SK-N-SH treated with all-trans-retinoic acid at 6 μM for 48 hours (cell line): ENCODE measurements around the gene ZNF32.
A peak's percentile ranks its signal among the peaks of the same experiment; 100 is the strongest.

Source experiments
- ATAC-seq: fragments of 200-7000 bp; cut with Tn5 transposase; 3 replicates; pipeline ENCODE4 v1.9.1; 2020; ENCODE audit warnings: mild to moderate bottlenecking, moderate library complexity
- ARNTL ChIP-seq: fragments of 450-650 bp; formaldehyde crosslinking; IDR thresholded peaks from 2 replicates; pipeline ENCODE4 v1.5.0; 2020; ENCODE audit warnings: low read depth, mild to moderate bottlenecking, moderate library complexity, borderline replicate concordance
- BACH2 ChIP-seq: fragments of 250-450 bp; sonication (Bioruptor Pico); IDR thresholded peaks from 2 replicates; pipeline ENCODE4 v1.9.0; 2021; ENCODE audit warnings: mild to moderate bottlenecking, borderline replicate concordance
- CREB5 ChIP-seq: fragments of 250-450 bp; sonication (Bioruptor Pico); IDR thresholded peaks from 2 replicates; pipeline ENCODE4 v1.5.1; 2020; ENCODE audit warnings: low read depth, mild to moderate bottlenecking, moderate library complexity
- CSDC2 ChIP-seq: fragments of 250-450 bp; sonication (Bioruptor Pico); IDR thresholded peaks from 2 replicates; pipeline ENCODE4 v1.5.0; 2020; ENCODE audit warnings: mild to moderate bottlenecking, moderate library complexity
- CSRNP3 ChIP-seq: fragments of 250-450 bp; sonication (Bioruptor Pico); IDR thresholded peaks from 2 replicates; pipeline ENCODE4 v1.5.1; 2021; ENCODE audit warnings: mild to moderate bottlenecking, moderate library complexity
- ESRRG ChIP-seq: fragments of 250-450 bp; sonication (Bioruptor Pico); IDR thresholded peaks from 2 replicates; pipeline ENCODE4 v1.6.1; 2021; ENCODE audit warnings: mild to moderate bottlenecking
- GLIS3 ChIP-seq: fragments of 250-450 bp; sonication (Bioruptor Pico); IDR thresholded peaks from 2 replicates; pipeline ENCODE4 v1.5.0; 2020; ENCODE audit warnings: mild to moderate bottlenecking, moderate library complexity
- OSR1 ChIP-seq: fragments of 250-450 bp; sonication (Bioruptor Pico); IDR thresholded peaks from 2 replicates; pipeline ENCODE4 v1.8.0; 2022; ENCODE audit warnings: moderate library complexity, mild to moderate bottlenecking, inconsistent platforms
- PATZ1 ChIP-seq: fragments of 250-450 bp; sonication (Bioruptor Pico); IDR thresholded peaks from 2 replicates; pipeline ENCODE4 v1.8.0; 2020; ENCODE audit warnings: mild to moderate bottlenecking, moderate library complexity, borderline replicate concordance
- POU6F1 ChIP-seq: fragments of 250-450 bp; sonication (Bioruptor Pico); IDR thresholded peaks from 2 replicates; pipeline ENCODE4 v1.8.0; 2021; ENCODE audit warnings: low read depth, mild to moderate bottlenecking, moderate library complexity, borderline replicate concordance
- PPARA ChIP-seq: fragments of 250-450 bp; sonication (Bioruptor Pico); IDR thresholded peaks from 2 replicates; pipeline ENCODE4 v1.5.0; 2020; ENCODE audit warnings: mild to moderate bottlenecking, borderline replicate concordance
- RARB ChIP-seq: fragments of 250-450 bp; sonication (Bioruptor Pico); IDR thresholded peaks from 2 replicates; pipeline ENCODE4 v1.8.0; 2021; ENCODE audit warnings: mild to moderate bottlenecking, moderate library complexity
- SNAI2 ChIP-seq: fragments of 250-450 bp; sonication (Bioruptor Pico); IDR thresholded peaks from 2 replicates; pipeline ENCODE4 v1.5.0; 2020; ENCODE audit warnings: mild to moderate bottlenecking, moderate library complexity
- TCF4 ChIP-seq: fragments of 250-450 bp; sonication (Bioruptor Pico); IDR thresholded peaks from 2 replicates; pipeline ENCODE4 v1.8.0; 2021; ENCODE audit warnings: mild to moderate bottlenecking, moderate library complexity, borderline replicate concordance
- TOX ChIP-seq: fragments of 250-450 bp; sonication (Bioruptor Pico); IDR thresholded peaks from 2 replicates; pipeline ENCODE4 v1.8.0; 2021; ENCODE audit warnings: mild to moderate bottlenecking, moderate library complexity, borderline replicate concordance
- TSHZ2 ChIP-seq: fragments of 250-450 bp; sonication (Bioruptor Pico); IDR thresholded peaks from 2 replicates; pipeline ENCODE4 v1.5.0; 2020; ENCODE audit warnings: mild to moderate bottlenecking, moderate library complexity
- ZC3H10 ChIP-seq: fragments of 250-450 bp; sonication (Bioruptor Pico); IDR thresholded peaks from 2 replicates; pipeline ENCODE4 v1.5.1; 2021; ENCODE audit warnings: mild to moderate bottlenecking, moderate library complexity
- ZFP3 ChIP-seq: fragments of 250-450 bp; sonication (Bioruptor Pico); IDR thresholded peaks from 2 replicates; pipeline ENCODE4 v1.5.0; 2020; ENCODE audit warnings: mild to moderate bottlenecking, moderate library complexity
- ZFP30 ChIP-seq: fragments of 450-650 bp; formaldehyde crosslinking; IDR thresholded peaks from 2 replicates; pipeline ENCODE4 v1.5.0; 2022; ENCODE audit warnings: mild to moderate bottlenecking, moderate library complexity
- ZNF565 ChIP-seq: fragments of 450-650 bp; formaldehyde crosslinking; conservative IDR thresholded peaks from 2 replicates; pipeline ENCODE4 v1.5.0; 2020; ENCODE audit warnings: low read depth, mild to moderate bottlenecking, moderate library complexity
- ZNF70 ChIP-seq: fragments of 450-650 bp; formaldehyde crosslinking; IDR thresholded peaks from 2 replicates; pipeline ENCODE4 v1.5.0; 2020; ENCODE audit warnings: mild to moderate bottlenecking, moderate library complexity
- ZNF8 ChIP-seq: fragments of 450-650 bp; formaldehyde crosslinking; IDR thresholded peaks from 2 replicates; pipeline ENCODE4 v1.5.0; 2020; ENCODE audit warnings: mild to moderate bottlenecking, moderate library complexity

ZNF32 gene

DNA sequence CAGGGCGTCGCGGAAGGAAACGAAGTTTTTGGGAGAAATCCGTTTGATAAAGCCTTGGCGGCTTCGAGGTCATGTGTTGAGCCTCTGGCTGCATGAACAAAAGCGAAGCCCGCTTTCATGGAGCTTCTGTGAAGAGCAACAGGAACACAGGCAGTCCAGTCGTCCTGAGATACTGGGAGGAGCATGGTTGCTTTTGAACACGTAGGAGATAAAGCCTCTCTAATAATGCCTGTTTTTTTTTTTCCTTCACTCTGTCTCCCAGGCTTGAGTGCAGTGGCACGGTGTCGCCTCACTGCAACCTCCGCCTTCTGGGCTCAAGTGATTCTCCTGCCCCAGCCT, 473 bp upstream of the ZNF32 start:
- ATAC-seq = peak; percentile 27
- TF ChIP-seq OSR1 (CRISPR knock-in tag) (no peak), ZNF565 (CRISPR knock-in tag) (no peak), RARB (no peak), ZFP3 (no peak)

DNA sequence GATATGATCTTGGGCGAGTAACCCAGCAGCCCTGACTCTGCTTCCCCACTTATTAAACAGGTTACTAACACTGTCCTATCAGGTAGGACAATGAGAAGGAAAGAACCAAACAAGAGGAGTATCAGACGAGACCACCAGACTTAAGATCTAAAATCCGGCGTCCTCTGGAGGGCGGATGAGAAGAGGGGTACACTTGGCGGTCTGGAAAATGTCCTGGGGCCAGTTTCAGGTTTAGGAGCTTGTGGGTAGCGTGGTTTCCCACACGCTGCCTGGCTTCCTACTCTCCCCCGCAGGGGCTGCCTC, 635 bp downstream of the ZNF32 start:
- no peak for ATAC-seq
- no peak for TF ChIP-seq CSRNP3
- no peak for TF ChIP-seq ZNF565 (CRISPR knock-in tag)
- TF ChIP-seq PPARA (CRISPR knock-in tag) = no peak
- no peak for TF ChIP-seq ZFP3
- TF ChIP-seq BACH2 (CRISPR knock-in tag) = no peak
- TF ChIP-seq ZC3H10 = no peak
- TF ChIP-seq RARB = no peak
- no peak for TF ChIP-seq ESRRG (CRISPR knock-in tag)
- no peak for TF ChIP-seq TCF4

- TF ChIP-seq SNAI2 (no peak), TCF4 (no peak), TOX (CRISPR knock-in tag) (no peak), OSR1 (CRISPR knock-in tag) (no peak), TSHZ2 (CRISPR knock-in tag) (no peak), BACH2 (CRISPR knock-in tag) (no peak), ZNF70 (CRISPR knock-in tag) (no peak), PATZ1 (CRISPR knock-in tag) (no peak)
- no peak for ATAC-seq
Measured at GRCh38 chr10:43647576-43647975, 1.1 kb downstream of the ZNF32 start.

DNA sequence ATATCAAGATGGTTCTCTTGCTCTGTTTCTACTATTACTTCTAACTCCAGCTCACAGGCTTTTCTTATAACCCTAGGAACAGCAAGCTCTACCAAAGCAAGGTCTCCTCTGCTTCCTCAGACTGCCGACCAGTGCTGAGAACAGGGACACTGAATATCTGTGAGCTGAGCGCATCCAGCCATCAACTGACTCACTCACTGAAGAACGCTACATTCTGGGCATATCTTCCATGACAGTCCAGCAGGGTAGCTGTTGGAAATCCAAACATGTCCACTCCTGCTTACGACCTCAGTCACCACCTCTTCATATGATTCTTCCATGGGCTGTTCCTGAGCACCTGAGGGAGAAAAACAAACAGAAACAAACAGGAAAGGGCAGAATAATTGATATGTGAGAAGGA, 2.8 kb downstream of the ZNF32 start:
- ATAC-seq = no peak

More for the DNA sequence above, 2.8 kb downstream of the ZNF32 start:
- no peak for TF ChIP-seq ZFP3
- TF ChIP-seq ZNF565 (CRISPR knock-in tag) = no peak
- TF ChIP-seq TSHZ2 (CRISPR knock-in tag) = no peak
- TF ChIP-seq ZNF8 (CRISPR knock-in tag) = no peak
- no peak for TF ChIP-seq GLIS3
- no peak for TF ChIP-seq TOX (CRISPR knock-in tag)
- no peak for TF ChIP-seq ESRRG (CRISPR knock-in tag)
- no peak for TF ChIP-seq RARB
- TF ChIP-seq POU6F1 = no peak
- no peak for TF ChIP-seq ZNF70 (CRISPR knock-in tag)
- TF ChIP-seq ZFP30 = no peak
- no peak for TF ChIP-seq CSDC2 (CRISPR knock-in tag)
- TF ChIP-seq OSR1 (CRISPR knock-in tag) = no peak
- no peak for TF ChIP-seq CREB5
- TF ChIP-seq ARNTL = no peak
